ENCODE measurements around the gene ZNF609. TPM values are rescaled to one million over a fixed set of nuclear protein-coding genes. Genes with fewer than 3 reads are reported as not detected.

The ZNF609 gene
- total RNA-seq, 6 experiments from 2014 or later, result 19.7 to 22.1 (median 20.4) TPM

- peak; percentile 46 for DNase-seq
- TF ChIP-seq CTCF (IDR thresholded peaks at IDR 0.05), result peak; percentile 70
- H3K4me1 Mint-ChIP-seq (ENCODE audit: low read depth), result peaks cover 18% of the 10 kb centered on the region
- H3K9me3 Mint-ChIP-seq, result no peaks in the 10 kb centered on the region
- H3K27ac Mint-ChIP-seq, result no peak overlapping the region
- no peak overlapping the region for H3K4me3 Mint-ChIP-seq
- H3K36me3 Mint-ChIP-seq (ENCODE audit: low read depth), result peaks cover 20% of the 10 kb centered on the region
- no peaks in the 10 kb centered on the region for H3K27me3 Mint-ChIP-seq (ENCODE audit: insufficient read depth)
These were observed 33.4 kb upstream of the ZNF609 start for GRCh38 chr15:64426845-64427465.

GRCh38 chr15:64429448-64429847 is 30.9 kb upstream of the ZNF609 start:
- Mint-ChIP-seq H3K4me1 (ENCODE audit: low read depth) (peaks cover 18% of the 10 kb centered on the region), H3K27ac (peak overlapping the region; percentile 86), H3K36me3 (ENCODE audit: low read depth) (peaks cover 18% of the 10 kb centered on the region)

GRCh38 chr15:64430000-64430735 is 30.2 kb upstream of the ZNF609 start:
- no peak for TF ChIP-seq CTCF (IDR thresholded peaks at IDR 0.05)
- Mint-ChIP-seq H3K4me1 (ENCODE audit: low read depth) (peaks cover 18% of the 10 kb centered on the region), H3K9me3 (no peaks in the 10 kb centered on the region), H3K36me3 (ENCODE audit: low read depth) (peaks cover 18% of the 10 kb centered on the region), H3K27ac (peak overlapping the region; percentile 86), H3K27me3 (ENCODE audit: insufficient read depth) (no peaks in the 10 kb centered on the region; the same call in 1 of the 2 replicates), H3K4me3 (peak overlapping the region; percentile 60; the same call in 1 of the 2 replicates)
- DNase-seq, result peak; percentile 71

More at GRCh38 chr15:64429448-64429847, 30.9 kb upstream of the ZNF609 start:
- Mint-ChIP-seq H3K27me3 (ENCODE audit: insufficient read depth) (no peaks in the 10 kb centered on the region; the same call in 1 of the 2 replicates), H3K9me3 (no peaks in the 10 kb centered on the region), H3K4me3 (no peak overlapping the region; the same call in 1 of the 2 replicates)
- no peak for DNase-seq
- TF ChIP-seq CTCF (IDR thresholded peaks at IDR 0.05), result no peak

- Mint-ChIP-seq H3K9me3 (no peaks in the 10 kb centered on the region), H3K4me3 (no peak overlapping the region), H3K36me3 (ENCODE audit: low read depth) (peaks cover 11% of the 10 kb centered on the region), H3K27ac (no peak overlapping the region), H3K4me1 (ENCODE audit: low read depth) (peaks cover 14% of the 10 kb centered on the region), H3K27me3 (ENCODE audit: insufficient read depth) (no peaks in the 10 kb centered on the region; the same call in 1 of the 2 replicates)
- TF ChIP-seq CTCF (IDR thresholded peaks at IDR 0.05), result no peak
- no peak for DNase-seq
These were observed 22.4 kb upstream of the ZNF609 start for GRCh38 chr15:64437982-64438381.

- Mint-ChIP-seq H3K36me3 (ENCODE audit: low read depth) (peaks cover 7% of the 10 kb centered on the region; the same call in 1 of the 2 replicates), H3K27ac (no peak overlapping the region), H3K4me1 (ENCODE audit: low read depth) (peaks cover 22% of the 10 kb centered on the region), H3K4me3 (no peak overlapping the region), H3K9me3 (no peaks in the 10 kb centered on the region), H3K27me3 (ENCODE audit: insufficient read depth) (no peaks in the 10 kb centered on the region; the same call in 1 of the 2 replicates)
- no peak for TF ChIP-seq CTCF (IDR thresholded peaks at IDR 0.05)
- no peak for DNase-seq
These were observed 21.5 kb upstream of the ZNF609 start for GRCh38 chr15:64438653-64439447.

All from HFFc6 (cell line).